Measurements from ENCODE around the gene CIITA.

Gene CIITA

DNA sequence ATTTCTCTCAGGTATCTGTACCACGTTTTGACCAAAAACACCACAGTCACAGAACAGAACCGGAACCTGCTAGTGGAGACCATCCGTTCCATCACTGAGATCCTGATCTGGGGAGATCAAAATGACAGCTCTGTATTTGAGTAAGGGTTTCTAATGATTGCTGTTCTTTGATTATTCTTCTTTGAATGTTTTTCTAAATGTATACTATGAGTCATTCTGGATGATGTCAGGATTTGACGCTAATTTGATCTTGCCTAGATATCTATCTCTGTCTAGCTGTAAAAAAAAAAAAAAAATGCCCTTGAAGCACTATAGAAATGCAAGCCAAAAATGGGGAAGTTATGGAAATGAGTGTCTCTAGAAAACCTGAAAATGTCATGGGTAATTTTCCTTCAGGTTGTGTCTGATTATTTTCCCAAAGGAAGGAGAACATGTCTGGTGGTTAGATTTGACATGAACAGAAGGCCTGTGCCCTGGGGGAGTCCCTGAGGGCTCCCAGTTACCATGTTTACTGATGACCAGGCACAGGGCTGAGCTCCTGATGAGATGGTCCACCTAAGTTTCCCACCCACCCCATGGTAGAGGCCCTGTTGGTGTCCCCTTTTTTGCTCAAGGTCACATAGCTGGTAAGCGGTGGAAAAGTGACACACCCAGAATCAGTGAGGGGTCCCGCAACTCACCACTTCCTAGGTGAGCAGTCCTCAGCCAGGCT lies 80.9 kb downstream of the CIITA start:
- DNase-seq, result peak; percentile 75

DNA sequence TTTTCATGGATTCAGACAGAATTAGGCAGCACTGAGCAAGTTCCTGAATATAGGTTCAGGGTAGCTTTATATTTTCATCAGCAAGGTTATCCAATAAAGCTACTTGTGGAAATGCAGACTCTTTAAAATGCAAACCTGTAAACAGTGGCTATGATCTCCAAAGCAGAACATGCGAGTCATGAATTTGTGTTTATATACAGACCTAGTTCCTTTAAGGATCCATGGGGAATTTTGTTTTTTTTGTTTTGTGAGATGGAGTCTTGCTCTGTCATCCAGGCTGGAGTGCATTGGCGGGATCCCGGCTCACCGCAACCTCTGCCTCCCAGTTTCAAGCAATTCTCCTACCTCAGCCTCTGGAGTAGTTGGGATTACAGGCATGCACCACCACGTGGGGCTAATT lies 82.2 kb downstream of the CIITA start:
- no peak for DNase-seq

DNA sequence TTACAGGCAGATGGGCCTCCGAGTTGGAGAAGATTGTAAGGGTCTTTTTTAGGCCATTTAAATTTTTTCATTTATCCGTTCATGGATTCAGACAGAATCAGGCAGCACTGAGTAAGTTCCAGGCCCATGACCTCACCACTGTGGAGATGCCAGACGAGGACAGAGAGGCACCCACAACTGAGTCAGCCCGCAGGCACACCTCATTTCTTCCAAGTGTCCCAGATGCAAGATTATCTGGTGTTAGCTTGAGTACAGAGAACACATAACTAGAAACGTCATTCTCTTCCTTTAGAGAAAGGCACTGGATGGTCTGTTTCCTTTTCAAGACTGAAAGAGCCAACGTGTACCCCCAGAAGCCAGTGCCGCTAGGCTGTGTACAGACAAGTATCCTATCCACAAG lies 84.2 kb downstream of the CIITA start:
- no peak for DNase-seq

DNA sequence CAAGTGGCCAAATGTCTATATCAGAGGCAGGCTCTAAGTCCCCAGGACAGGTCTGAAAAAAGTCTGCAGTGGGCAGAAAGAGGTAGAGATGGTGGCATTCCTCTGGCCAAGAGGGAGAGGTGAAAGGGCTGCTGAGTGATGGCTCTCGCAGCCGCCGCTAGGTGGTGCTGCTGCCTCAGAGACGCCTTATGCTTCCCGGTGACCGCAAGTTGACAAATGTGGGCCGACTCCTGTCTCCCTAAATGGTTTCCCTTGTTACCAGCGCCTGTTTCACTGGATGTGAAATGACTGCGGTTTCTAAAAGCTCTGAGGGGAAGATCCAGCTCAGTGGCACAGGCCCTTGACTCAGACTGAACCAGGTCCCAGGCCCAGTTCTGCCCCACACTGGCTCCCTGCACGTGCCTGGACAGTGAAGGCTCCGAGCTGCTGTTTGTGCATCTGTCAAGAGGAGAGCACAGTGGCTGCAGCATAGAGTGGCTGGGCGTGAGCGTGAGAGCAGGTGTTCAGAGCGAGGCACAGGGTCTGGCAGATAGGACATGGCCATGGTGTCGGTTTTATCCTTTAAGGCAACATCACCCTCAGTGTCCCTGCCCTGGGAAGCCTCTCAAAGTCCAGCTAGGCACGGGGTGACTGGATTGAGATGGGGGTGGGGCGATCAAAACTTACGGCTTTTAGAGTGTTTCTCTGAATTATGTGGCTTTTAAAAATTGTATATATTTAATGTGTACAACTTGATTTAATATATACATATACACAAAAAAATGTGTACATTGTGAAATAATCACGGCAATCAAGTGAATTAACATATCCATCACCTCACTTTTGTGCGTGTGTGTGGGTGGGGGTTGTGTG lies 87.3 kb downstream of the CIITA start:
- DNase-seq, result peak; percentile 91

DNA sequence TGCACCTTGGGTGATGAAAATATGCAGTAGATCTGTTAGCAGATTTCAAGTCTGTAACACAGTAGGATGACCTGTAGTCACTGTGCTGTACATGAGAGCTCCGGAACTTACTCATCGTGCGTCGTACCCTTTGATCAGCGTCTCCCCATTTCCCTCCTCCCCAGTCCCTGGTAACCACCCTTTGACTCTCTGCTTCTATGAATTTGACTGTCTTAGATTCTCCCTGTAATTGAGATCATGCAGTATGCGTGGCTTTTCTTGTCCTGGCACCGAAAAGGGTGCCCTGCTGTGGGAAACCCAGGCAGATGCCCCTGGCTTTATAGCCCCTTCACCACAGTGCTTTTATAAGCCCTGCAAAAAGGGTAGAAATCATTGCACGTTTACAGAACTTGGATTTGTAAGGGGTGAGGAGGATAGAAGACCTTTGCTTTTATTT lies 87.9 kb downstream of the CIITA start:
- DNase-seq, result no peak

DNA sequence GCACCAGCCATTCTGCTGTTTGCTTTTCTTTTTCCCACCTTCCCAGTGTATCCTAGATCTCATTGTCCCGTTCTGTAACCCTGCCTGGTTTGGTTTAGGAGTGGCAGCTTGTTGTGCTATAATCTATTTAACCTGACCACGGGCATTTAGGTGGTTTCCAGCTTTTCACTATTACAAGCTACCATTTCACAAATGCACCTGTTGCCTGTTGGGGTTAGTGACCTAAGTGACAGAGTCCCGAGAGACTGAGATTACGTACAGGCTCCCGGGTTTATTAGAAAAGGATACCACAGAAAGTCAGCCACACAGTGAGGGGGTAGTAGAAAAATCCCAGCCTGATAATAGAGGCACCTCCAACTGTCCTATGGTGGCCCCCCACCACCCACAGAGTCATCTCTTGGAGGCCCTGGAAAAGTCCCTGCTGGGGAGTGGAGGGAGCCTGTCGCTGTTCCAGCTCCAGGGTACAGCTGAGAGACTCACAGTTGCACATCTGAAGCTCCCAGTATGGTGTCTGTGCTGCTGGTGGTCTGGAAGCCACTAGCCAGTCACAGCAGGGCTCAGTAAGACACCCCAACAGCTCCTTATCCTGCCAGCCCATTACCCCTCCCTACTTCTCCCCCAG lies 88.5 kb downstream of the CIITA start:
- peak; percentile 80 for DNase-seq

DNA sequence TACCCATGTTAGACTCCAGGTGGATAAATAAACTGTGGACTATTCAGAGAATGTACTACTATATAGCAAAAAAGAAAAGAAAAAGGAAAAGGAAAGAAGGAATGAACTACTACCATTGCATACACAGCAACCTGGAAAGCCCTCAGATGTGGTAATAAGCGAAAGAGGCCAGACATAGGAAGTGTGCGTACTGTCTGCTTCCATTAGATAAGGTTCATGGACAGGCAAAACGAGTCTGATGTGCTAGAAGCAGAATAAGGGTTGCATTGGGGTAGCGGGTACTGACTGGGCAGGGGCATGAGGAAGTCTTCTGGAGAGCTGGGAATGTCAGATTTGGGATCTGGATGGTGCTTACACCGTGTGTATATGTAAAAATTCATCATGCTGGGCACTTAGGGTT lies 89.1 kb downstream of the CIITA start:
- DNase-seq, result peak; percentile 93

DNA sequence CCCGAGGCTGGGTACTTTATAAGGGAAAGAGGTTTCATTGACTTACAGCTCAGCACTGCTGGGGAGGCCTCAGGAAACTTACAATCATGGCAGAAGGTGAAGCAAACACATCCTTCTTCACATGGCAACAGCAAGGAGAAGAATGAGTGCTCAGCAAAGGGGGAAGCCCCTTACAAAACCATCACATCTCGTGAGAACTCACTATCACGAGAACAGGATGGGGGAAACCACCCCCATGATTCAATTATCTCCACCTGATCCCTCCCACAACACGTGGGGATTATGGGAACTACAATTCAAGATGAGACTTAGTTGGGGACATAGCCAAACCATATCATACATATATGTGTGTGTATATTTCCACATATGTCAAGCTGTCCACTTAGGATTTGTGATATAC lies 89.6 kb downstream of the CIITA start:
- peak; percentile 58 for DNase-seq

DNA sequence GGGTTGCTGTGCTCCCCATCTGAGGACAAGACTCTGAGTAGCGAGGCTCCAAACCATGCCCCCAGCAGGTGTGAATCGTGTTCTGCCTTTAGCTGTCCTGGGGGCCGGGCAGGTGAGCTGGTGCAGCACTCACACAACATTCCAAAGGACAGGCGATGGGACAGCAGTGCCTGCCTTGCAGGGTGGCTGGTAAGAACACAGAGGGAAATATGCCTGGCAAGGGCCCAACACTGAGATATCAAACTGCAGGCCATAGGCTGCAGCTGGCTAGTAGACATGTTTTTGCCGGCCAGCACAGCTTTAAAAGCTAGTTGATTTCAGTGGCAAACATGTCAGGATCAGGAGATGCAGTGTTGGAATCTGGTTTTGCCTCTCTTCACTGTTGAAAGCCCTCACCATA lies 91.0 kb downstream of the CIITA start:
- no peak for DNase-seq

DNA sequence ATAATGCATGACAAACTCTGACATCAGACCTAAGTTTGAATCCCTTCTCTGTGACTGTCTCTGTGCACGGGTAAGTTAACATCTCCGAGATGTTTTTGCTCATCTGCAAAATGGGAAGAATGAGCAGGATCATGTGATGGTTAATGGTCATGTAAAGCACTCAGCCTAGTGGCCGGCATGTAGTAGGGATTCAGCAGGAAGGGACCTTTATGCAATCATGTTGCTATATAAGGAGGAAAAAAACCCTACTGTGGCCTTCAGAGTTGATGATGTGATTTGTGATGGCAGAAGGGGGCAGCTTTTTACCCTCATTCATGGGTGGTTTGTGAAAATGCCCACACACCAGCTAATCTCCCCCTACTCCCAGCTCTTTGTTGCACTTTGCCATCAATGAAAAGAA lies 91.5 kb downstream of the CIITA start:
- DNase-seq, result no peak

DNA sequence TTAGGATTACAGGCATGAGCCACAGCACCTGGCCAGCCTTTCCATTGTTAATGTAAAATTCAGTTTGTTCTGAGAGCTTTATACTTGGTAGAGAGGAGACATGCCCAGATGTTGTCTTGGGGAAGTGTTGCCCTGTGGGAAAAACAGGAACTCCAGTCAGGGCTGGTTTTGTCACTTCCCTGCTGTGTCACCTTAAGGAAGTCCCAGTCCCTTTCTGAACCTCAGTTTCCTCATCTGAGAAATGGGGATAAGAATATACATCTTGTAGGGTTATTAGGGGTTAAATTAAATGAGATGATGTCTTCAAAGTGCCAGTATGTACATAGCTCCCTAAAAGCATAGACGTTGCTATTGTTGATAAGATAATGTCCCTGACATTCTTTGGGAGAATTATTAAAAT lies 92.6 kb downstream of the CIITA start:
- no peak for DNase-seq

DNA sequence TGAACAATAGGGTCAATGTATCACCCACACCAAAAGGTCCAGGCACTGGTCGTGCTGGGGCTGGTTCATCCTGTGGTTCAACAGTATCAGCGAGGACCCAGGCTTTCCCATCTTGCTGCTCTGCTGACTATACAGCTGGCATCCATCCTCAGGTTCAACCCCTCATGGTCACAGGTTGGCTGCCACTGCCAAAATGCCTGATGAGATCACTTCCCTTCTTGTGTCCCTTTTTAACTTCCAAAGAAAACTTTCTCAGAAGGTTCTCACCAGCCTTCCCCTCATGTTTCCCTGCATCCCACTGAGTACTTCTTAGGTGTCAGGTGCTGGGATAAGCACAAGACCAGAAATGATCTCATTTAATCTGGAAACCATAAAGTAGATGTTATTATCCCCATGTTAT lies 93.1 kb downstream of the CIITA start:
- DNase-seq, result no peak

DNA sequence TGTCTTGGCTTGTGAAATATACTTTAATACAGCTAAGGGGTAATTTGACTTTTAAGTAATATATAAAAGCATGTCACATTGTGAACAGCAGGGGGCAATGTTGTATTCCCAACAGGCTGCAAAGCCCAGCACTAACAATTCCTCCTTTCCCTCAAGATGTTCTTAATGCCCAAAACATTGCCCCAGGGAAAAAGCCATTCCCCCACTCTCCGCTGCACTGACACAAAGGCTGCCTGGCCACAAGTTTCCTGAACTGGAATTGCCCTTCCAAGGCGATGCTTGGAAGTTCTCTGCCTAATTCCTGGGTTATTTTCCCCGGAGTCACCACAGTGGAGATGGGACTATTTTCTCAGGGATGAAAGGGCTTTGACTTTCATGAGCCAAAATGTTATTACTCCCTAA lies 94.6 kb downstream of the CIITA start:
- DNase-seq, result peak; percentile 85

DNA sequence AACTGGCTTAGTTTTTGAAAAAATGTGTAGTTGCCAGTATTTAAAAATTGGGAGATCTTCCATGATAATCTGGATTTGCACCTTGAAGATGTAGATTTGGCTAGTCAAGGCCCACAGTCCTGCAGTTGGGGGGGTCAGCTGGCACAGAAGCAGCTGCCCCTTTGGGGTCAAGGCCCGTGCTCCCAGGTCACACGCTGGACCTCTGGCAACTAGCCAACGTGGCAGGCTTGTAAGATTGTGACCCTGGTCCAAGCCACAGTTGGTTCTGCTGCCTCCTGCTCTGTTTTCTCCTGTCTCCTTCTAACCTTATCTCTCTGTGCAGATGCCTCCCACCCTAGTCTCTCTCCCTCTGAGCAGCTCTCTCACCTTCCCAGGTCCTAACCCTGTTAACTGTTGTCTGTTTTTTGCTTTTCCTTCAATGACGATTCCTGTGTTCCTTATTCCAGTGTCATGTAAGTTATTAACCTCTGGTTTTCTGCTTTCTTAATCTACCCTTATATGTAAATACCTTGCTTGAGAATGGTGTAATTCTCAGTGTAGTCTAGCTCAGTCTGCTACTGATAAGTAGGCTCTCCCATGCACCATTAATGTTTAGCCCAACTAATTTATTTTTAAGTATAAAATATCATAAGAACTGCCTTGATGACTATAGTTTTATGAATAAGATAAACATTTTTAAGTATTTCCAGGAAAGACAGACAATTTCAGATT lies 95.3 kb downstream of the CIITA start:
- peak; percentile 89 for DNase-seq

DNA sequence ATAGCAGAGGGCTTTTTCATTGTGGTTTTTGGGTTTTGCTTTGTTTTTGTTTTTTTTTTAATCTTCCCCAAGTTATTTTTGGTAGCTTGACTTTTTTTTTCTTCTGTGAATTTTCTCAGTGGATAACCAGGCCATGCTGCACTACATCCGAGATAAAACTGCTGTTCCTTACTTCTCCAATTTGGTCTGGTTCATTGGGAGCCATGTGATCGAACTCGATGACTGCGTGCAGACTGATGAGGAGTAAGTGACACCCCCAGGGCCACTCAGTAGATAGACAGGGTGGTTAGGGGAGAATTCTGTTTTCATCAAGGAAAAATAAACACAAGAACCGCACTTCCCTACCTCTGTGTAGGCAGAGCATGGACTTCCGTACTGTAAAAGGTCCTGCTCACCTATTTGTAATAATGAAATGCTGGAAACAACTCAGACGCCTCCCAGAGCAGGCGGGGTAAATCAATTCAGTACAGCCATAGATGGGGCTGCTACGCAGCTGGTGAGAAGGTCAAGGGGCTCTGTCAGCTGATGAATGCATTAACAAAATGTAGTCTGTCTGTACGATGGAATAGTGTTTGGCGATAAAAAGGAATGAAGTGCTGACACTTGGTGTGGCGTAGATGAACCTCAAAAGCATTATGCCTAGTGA lies 95.9 kb downstream of the CIITA start:
- peak; percentile 70 for DNase-seq

DNA sequence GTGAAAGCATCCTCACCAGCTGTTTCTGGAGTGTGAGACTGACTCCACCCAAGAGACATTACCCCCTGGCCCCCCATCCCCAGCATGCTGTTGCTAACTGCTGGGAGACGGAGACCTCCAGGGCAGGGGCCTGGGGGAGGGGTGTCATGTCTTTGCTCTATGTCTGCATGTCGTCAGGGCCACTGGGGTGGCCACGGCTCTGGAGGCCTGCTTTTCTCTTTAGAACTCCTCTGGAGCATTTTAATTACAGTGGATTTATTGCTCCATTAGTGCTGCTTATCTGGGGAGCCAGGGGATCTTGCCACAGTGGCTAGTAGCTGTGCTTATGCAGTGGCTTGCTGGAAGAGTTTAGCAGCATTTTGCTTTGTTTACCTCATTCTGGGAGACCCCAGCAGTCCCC lies 99.6 kb downstream of the CIITA start:
- DNase-seq, result no peak

DNA sequence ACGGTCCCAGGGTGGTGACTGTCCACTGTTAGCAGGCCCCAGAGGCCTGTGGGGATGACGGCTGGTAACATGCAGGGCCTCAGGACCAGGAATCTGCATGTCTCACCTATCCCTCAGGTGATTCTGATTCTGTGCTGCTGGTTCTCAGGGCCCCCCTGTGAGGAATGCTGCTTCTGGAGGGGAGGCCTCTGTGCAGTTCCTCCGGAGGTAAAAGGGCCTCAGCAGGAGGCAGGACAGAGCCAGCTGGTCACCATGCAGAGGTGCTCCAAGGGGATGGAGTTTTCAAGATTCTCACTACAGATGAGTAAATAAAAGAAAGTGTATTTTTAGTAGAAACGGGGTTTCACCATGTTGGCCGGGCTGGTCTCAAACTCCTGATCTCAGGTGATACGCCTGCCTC lies 101.1 kb downstream of the CIITA start:
- no peak for DNase-seq

DNA sequence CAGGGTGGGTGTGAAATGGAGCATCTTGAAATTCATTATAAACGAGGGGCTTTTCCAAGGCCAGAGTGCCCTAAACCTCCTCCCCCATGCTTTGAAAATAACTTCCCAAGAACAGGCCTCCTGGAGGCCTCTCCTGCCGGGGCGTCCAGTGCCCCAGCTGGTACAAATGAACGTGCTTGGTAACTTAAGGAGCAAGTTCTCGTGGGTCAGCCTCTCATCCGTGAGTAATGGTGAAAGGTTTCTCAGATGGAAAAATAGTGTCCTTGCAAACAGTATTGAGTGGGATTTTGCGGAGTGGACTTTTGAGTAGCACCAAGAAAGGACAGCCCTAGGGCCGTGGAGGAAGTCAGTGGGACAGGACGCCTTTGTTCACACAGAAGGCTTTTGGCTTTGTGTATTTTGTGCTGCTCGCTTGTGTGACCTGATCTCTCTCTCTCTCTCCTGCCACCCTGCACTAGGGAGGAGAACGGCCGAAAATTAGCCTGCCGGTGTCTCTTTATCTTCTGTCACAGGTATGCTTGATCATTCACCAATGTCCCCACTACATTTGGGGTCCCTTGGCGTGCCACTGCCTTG lies 102.0 kb downstream of the CIITA start:
- DNase-seq, result no peak

DNA sequence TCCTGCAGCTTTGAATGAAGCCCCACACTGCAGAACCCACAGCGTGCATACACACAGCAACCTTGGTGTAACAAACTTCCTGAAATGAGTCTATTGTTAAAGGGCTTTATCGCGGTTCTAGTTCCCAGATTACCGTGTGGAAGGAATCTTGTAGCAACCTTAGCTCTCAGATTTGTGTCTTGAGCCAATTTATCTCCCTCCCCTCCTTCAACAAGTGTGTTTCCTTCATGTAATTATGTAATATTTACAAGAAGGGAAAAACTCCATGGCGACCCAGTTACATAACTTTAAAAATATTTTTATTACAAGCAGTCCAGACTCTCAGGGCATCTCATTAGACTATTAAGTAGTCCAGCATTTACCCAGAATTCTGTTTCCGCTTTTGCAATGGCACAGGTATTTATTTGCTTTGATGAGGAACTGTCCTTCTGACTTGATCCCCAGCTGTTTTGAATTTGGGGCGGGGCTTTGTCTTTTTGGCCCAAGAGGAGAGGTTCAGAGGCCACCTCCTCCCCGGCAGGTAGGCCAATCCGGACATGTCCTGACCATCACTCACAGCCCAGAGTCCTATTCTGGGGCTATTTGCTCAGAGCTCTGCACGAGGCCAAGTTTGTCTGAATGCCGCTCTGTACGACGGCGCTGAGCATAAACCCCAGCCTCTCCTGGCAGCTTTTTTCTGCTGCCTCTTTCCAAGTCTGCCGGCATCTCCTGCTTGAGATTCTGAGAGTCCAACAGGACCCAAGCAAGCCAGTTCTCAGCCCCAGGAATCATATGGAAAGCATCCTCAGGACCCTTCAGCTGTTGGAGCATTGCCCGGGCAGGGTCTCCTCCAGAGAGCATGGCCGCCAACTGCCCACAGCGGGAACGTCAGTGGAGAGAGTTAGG lies 103.0 kb downstream of the CIITA start:
- no peak for DNase-seq

DNA sequence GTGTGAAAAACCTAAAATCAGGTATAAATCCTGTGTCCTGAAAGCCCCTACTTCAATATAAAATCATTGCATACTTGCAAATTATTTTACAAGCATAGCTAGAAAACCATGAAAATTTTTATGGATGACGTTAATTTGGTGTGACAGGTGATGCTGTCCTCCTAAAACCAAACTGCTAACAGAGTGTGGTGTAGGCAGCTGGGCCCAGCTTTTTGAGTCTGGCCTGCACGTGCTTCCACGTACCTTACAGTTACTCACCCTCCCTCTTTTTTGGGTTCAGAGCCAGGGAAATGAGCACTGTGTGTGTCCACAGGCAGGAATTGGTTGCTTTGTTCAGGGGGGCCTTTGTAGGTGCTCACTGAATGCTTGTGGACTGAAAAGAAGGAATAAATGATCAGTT lies 103.8 kb downstream of the CIITA start:
- DNase-seq, result no peak

DNA sequence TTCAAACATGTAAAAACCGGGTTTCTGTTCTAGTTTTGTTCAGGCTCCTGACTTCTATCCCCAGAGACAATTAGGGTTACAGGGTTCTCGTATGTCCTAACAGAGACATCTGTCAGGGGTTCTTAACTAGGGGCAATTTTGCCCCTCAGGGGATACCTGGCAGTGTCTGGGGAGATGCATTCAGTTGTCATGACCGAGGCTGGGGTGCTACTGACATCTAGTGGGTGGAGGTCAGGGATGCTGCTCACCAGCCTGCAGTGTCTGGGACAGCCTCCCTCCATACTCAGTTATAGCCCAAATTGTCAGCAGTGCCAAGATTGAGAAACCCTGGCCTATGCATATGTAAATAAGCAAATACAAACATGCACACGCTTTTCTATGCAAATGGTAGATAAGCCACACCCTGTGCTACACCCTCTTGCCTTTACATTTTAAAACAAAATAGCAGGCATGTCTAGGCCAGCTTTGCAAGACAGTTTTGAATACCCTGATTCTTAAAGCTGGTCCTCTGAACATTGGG lies 104.8 kb downstream of the CIITA start:
- peak; percentile 72 for DNase-seq

All from hematopoietic multipotent progenitor cell treated with erythropoietin and hydrocortisone succinate and interleukin-3 and kit ligand, for 4 days (in vitro differentiated cells).